Hepatocyte (in vitro differentiated cells): ENCODE data around the gene SIGLEC7. TPM values are rescaled to one million over a fixed set of nuclear protein-coding genes. Genes with fewer than 3 reads are reported as not detected.

ENCODE experiments used
- DNase-seq: peaks from one replicate; pipeline ENCODE4 v3.0.0-alpha.2; 2016; ENCODE audit warnings: low spot score
- H2AFZ ChIP-seq: fragments of 200-600 bp; sonication (generic); 2 replicates; pipeline ENCODE4 v1.6.0; 2016; ENCODE audit warnings: antibody characterized with exemption, mild to moderate bottlenecking
- H3K27ac ChIP-seq: fragments of 200-600 bp; sonication (generic); 2 replicates; pipeline ENCODE4 v1.5.1; 2016; ENCODE audit warnings: mild to moderate bottlenecking
- H3K27me3 ChIP-seq: fragments of 200-600 bp; sonication (generic); 2 replicates; pipeline ENCODE4 v1.6.1; 2016
- H3K36me3 ChIP-seq: fragments of 200-600 bp; sonication (generic); replicated peaks from 2 replicates; pipeline ENCODE4 v1.5.1; 2016; ENCODE audit warnings: low read depth; ENCODE audit not compliant: insufficient read depth
- H3K4me1 ChIP-seq: fragments of 200-600 bp; sonication (generic); 2 replicates; pipeline ENCODE4 v1.5.1; 2016; ENCODE audit warnings: mild to moderate bottlenecking, moderate library complexity; ENCODE audit not compliant: insufficient read depth
- H3K4me2 ChIP-seq: fragments of 200-600 bp; sonication (generic); 2 replicates; pipeline ENCODE4 v1.6.0; 2016
- H3K4me3 ChIP-seq: fragments of 200-600 bp; sonication (generic); 2 replicates; pipeline ENCODE4 v1.5.1; 2016; ENCODE audit warnings: mild to moderate bottlenecking
- H3K79me2 ChIP-seq: fragments of 200-600 bp; sonication (generic); 2 replicates; pipeline ENCODE4 v1.6.0; 2017; ENCODE audit warnings: mild to moderate bottlenecking
- H3K9me2 ChIP-seq: fragments of 200-600 bp; sonication (generic); replicated peaks from 2 replicates; pipeline ENCODE4 v1.6.0; 2017; ENCODE audit warnings: mild to moderate bottlenecking; ENCODE audit not compliant: insufficient read depth
- H3K9me3 ChIP-seq: fragments of 200-600 bp; sonication (generic); 2 replicates; pipeline ENCODE4 v1.5.1; 2016; ENCODE audit warnings: low read depth, mild to moderate bottlenecking
- H4K20me1 ChIP-seq: fragments of 200-600 bp; sonication (generic); 2 replicates; pipeline ENCODE4 v1.6.0; 2016; ENCODE audit warnings: mild to moderate bottlenecking; ENCODE audit not compliant: insufficient read depth, poor library complexity, severe bottlenecking
- EZH2 ChIP-seq: fragments of 200-600 bp; sonication (generic); IDR thresholded peaks from 2 replicates; pipeline ENCODE4 v1.6.1; 2016; ENCODE audit warnings: antibody characterized with exemption, mild to moderate bottlenecking, borderline replicate concordance
- EZH2phosphoT487 ChIP-seq: fragments of 200-600 bp; sonication (generic); IDR thresholded peaks from one replicate; pipeline ENCODE4 v1.6.1; 2018; ENCODE audit warnings: antibody characterized with exemption, mild to moderate bottlenecking, low read depth, moderate library complexity; ENCODE audit not compliant: unreplicated experiment, severe bottlenecking
- WGBS: methylation state at CpG from one replicate; pipeline ENCODE4 v1.1.6; 2016; ENCODE audit warnings: low lambda C conversion rate; ENCODE audit errors: missing lambda C conversion rate; 5-methylcytosine and 5-hydroxymethylcytosine counted together
- polyA plus RNA-seq: library from polyadenylated mRNA; unstranded; fragments of >200 nt; fragmentation: Nextera tagmentation; extraction: Ambion mirVana; gene quantifications from 2 replicates; pipeline ENCODE4 v1.2.1, GENCODE V29; 2016
- total RNA-seq: library from RNA; depleted of rRNA; stranded (reverse); fragments of >200 nt; gene quantifications from 2 replicates; pipeline ENCODE4 v1.2.3, GENCODE V29; 2014
- TF ChIP-seq, protein P1 (sequence below): fragments of 200-600 bp; sonication (generic); IDR thresholded peaks from 2 replicates; pipeline ENCODE4 v1.5.1; 2016; ENCODE audit warnings: antibody characterized with exemption, mild to moderate bottlenecking; ENCODE audit not compliant: poor library complexity

SIGLEC7 gene
- total and polyA plus RNA-seq, 2 experiments from 2014 or later = 0.24 to 0.53 TPM

GRCh38 chr19:51185868-51186215 lies 43.7 kb downstream of the SIGLEC7 start:
- Histone ChIP-seq H2AFZ (no peak overlapping the region), H3K9me2 (no peaks in the 10 kb centered on the region), H3K9me3 (no peaks in the 10 kb centered on the region), H3K4me3 (no peak overlapping the region), H3K36me3 (no peaks in the 10 kb centered on the region), H3K4me2 (no peak overlapping the region), H3K79me2 (no peaks in the 10 kb centered on the region), H3K27ac (no peak overlapping the region), H4K20me1 (no peaks in the 10 kb centered on the region), H3K27me3 (peaks cover 8% of the 10 kb centered on the region), H3K4me1 (no peaks in the 10 kb centered on the region)
- TF ChIP-seq EZH2phosphoT487 = no peak
- TF ChIP-seq, protein P1, sequence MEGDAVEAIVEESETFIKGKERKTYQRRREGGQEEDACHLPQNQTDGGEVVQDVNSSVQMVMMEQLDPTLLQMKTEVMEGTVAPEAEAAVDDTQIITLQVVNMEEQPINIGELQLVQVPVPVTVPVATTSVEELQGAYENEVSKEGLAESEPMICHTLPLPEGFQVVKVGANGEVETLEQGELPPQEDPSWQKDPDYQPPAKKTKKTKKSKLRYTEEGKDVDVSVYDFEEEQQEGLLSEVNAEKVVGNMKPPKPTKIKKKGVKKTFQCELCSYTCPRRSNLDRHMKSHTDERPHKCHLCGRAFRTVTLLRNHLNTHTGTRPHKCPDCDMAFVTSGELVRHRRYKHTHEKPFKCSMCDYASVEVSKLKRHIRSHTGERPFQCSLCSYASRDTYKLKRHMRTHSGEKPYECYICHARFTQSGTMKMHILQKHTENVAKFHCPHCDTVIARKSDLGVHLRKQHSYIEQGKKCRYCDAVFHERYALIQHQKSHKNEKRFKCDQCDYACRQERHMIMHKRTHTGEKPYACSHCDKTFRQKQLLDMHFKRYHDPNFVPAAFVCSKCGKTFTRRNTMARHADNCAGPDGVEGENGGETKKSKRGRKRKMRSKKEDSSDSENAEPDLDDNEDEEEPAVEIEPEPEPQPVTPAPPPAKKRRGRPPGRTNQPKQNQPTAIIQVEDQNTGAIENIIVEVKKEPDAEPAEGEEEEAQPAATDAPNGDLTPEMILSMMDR = no peak
- no peak for TF ChIP-seq EZH2
- no peak for DNase-seq
- WGBS = 94% methylated on average over 5 of the region's 5 CpGs

DNA sequence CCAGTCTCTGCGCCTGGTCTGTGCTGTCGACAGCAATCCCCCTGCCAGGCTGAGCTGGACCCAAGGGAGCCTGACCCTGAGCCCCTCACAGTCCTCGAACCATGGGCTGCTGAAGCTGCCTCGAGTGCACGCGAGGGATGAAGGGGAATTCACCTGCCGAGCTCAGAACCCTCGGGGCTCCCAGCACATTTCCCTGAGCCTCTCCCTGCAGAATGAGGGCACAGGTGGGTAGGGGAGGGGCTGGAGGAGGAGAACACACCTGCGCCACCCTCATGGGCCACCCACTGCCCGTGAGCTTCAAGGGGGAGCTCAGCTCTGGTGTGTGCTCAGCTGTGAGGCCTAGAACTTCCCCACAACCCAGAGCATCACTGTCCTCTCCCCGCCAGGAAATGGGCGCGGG lies 44.2 kb downstream of the SIGLEC7 start:
- Histone ChIP-seq H3K27me3 (peaks cover 8% of the 10 kb centered on the region), H3K4me1 (no peaks in the 10 kb centered on the region)
- TF ChIP-seq, protein P1 = no peak
- no peak for TF ChIP-seq EZH2phosphoT487
- no peak for TF ChIP-seq EZH2

GRCh38 chr19:51187395-51188226 lies 45.5 kb downstream of the SIGLEC7 start:
- no peaks in the 10 kb centered on the region for H3K79me2 ChIP-seq
- 88% methylated on average over 11 of the region's 11 CpGs for WGBS
- H3K9me3 ChIP-seq = no peaks in the 10 kb centered on the region
- no peak overlapping the region for H2AFZ ChIP-seq
- peaks cover 8% of the 10 kb centered on the region for H3K27me3 ChIP-seq
- no peaks in the 10 kb centered on the region for H4K20me1 ChIP-seq
- H3K27ac ChIP-seq = no peak overlapping the region
- no peaks in the 10 kb centered on the region for H3K9me2 ChIP-seq
- no peak overlapping the region for H3K4me2 ChIP-seq
- H3K4me3 ChIP-seq = no peak overlapping the region
- TF ChIP-seq EZH2phosphoT487 (no peak), EZH2 (no peak)
- TF ChIP-seq, protein P1 = no peak
- no peak for DNase-seq
- no peaks in the 10 kb centered on the region for H3K4me1 ChIP-seq
- no peaks in the 10 kb centered on the region for H3K36me3 ChIP-seq

More for the DNA sequence above, 44.2 kb downstream of the SIGLEC7 start:
- Histone ChIP-seq H3K4me3 (no peak overlapping the region), H3K9me3 (no peaks in the 10 kb centered on the region), H2AFZ (no peak overlapping the region), H3K36me3 (no peaks in the 10 kb centered on the region), H3K27ac (no peak overlapping the region), H4K20me1 (no peaks in the 10 kb centered on the region), H3K79me2 (no peaks in the 10 kb centered on the region), H3K4me2 (no peak overlapping the region), H3K9me2 (no peaks in the 10 kb centered on the region)
- no peak for DNase-seq
- 84% methylated on average over 13 of the region's 13 CpGs for WGBS

GRCh38 chr19:51188227-51188559 lies 46.1 kb downstream of the SIGLEC7 start:
- H3K4me2 ChIP-seq = no peak overlapping the region
- H3K9me2 ChIP-seq = no peaks in the 10 kb centered on the region
- no peaks in the 10 kb centered on the region for H3K36me3 ChIP-seq
- WGBS = 88% methylated on average over 2 of the region's 2 CpGs
- no peak overlapping the region for H2AFZ ChIP-seq
- H4K20me1 ChIP-seq = no peaks in the 10 kb centered on the region
- no peak overlapping the region for H3K4me3 ChIP-seq
- peaks cover 8% of the 10 kb centered on the region for H3K27me3 ChIP-seq
- no peak overlapping the region for H3K27ac ChIP-seq
- no peaks in the 10 kb centered on the region for H3K79me2 ChIP-seq
- TF ChIP-seq EZH2 = no peak
- TF ChIP-seq, protein P1 = no peak
- TF ChIP-seq EZH2phosphoT487 = no peak
- H3K4me1 ChIP-seq = no peaks in the 10 kb centered on the region
- DNase-seq = no peak
- no peaks in the 10 kb centered on the region for H3K9me3 ChIP-seq
